HepG2 (cell line): ENCODE data around the gene NBEA. TPM values are rescaled to one million over a fixed set of nuclear protein-coding genes. Genes with fewer than 3 reads are reported as not detected.

Experiments used
- FOXM1 ChIP-seq: sonication (generic); formaldehyde crosslinking; IDR thresholded peaks from 2 replicates; pipeline ENCODE4 v1.5.0; 2020; ENCODE audit warnings: missing genetic modification reagents
- FOXP4 ChIP-seq: sonication (generic); formaldehyde crosslinking; IDR thresholded peaks from 2 replicates; pipeline ENCODE4 v1.4.0; 2020; ENCODE audit warnings: missing genetic modification reagents
- FUBP1 ChIP-seq: sonication (generic); formaldehyde crosslinking; IDR thresholded peaks from 2 replicates; pipeline ENCODE4 v1.5.1; 2020; ENCODE audit warnings: missing genetic modification reagents, mild to moderate bottlenecking, borderline replicate concordance
- HOXA5 ChIP-seq: sonication (generic); formaldehyde crosslinking; IDR thresholded peaks from 2 replicates; pipeline ENCODE4 v1.4.0; 2020; ENCODE audit warnings: missing genetic modification reagents
- MBD4 ChIP-seq: IDR thresholded peaks from 2 replicates; pipeline ENCODE4 v1.6.1; 2012; ENCODE audit warnings: low read length, inconsistent platforms, borderline replicate concordance
- POLR2A ChIP-seq, 2 experiments: IDR thresholded peaks; 2 replicates each; pipeline ENCODE4 v1.6.1; 2011; ENCODE audit warnings: low read depth in 2 of 2, low read length in 2 of 2, mild to moderate bottlenecking in 1 of 2, moderate library complexity in 1 of 2; ENCODE audit not compliant: insufficient read depth in 1 of 2
- SP5 ChIP-seq: IDR thresholded peaks from 2 replicates; pipeline ENCODE4 v1.6.1; 2016; ENCODE audit warnings: low read depth, borderline replicate concordance
- SPEN ChIP-seq: sonication (generic); formaldehyde crosslinking; IDR thresholded peaks from 2 replicates; pipeline ENCODE4 v1.5.1; 2020; ENCODE audit warnings: low read depth, mild to moderate bottlenecking, missing genetic modification reagents
- SRY ChIP-seq: sonication (generic); formaldehyde crosslinking; IDR thresholded peaks from 2 replicates; pipeline ENCODE4 v1.8.0; 2022; ENCODE audit warnings: mild to moderate bottlenecking, missing genetic modification reagents
- TAF1 ChIP-seq: sonication (generic); formaldehyde crosslinking; IDR thresholded peaks from 2 replicates; pipeline ENCODE4 v1.4.0; 2020; ENCODE audit warnings: missing genetic modification reagents
- ZBTB14 ChIP-seq: sonication (generic); formaldehyde crosslinking; IDR thresholded peaks from 2 replicates; pipeline ENCODE4 v1.4.0; 2020; ENCODE audit warnings: missing genetic modification reagents
- ZBTB2 ChIP-seq: sonication (generic); formaldehyde crosslinking; IDR thresholded peaks from 2 replicates; pipeline ENCODE4 v1.8.0; 2022; ENCODE audit warnings: low read depth, missing genetic modification reagents
- ZFP36L2 ChIP-seq: sonication (generic); formaldehyde crosslinking; IDR thresholded peaks from 2 replicates; pipeline ENCODE4 v1.4.0; 2020; ENCODE audit warnings: missing genetic modification reagents
- ZFY ChIP-seq: sonication (generic); formaldehyde crosslinking; IDR thresholded peaks from 2 replicates; pipeline ENCODE4 v1.4.0; 2020; ENCODE audit warnings: missing genetic modification reagents
- ZNF546 ChIP-seq: sonication (generic); formaldehyde crosslinking; conservative IDR thresholded peaks from 2 replicates; pipeline ENCODE4 v1.8.1; 2023; ENCODE audit warnings: mild to moderate bottlenecking, missing genetic modification reagents
- ZNF703 ChIP-seq: sonication (generic); formaldehyde crosslinking; IDR thresholded peaks from 2 replicates; pipeline ENCODE4 v1.5.1; 2020; ENCODE audit warnings: missing genetic modification reagents, mild to moderate bottlenecking, moderate library complexity, borderline replicate concordance
- ZNF710 ChIP-seq: sonication (generic); formaldehyde crosslinking; IDR thresholded peaks from 2 replicates; pipeline ENCODE4 v1.5.0; 2020; ENCODE audit warnings: mild to moderate bottlenecking, missing genetic modification reagents, borderline replicate concordance
- ZNF773 ChIP-seq: sonication (generic); formaldehyde crosslinking; IDR thresholded peaks from 2 replicates; pipeline ENCODE4 v1.4.0; 2020; ENCODE audit warnings: missing genetic modification reagents, borderline replicate concordance
- ZNF776 ChIP-seq: sonication (generic); formaldehyde crosslinking; IDR thresholded peaks from 2 replicates; pipeline ENCODE4 v1.4.0; 2020; ENCODE audit warnings: mild to moderate bottlenecking, missing genetic modification reagents
- ZNF782 ChIP-seq: sonication (generic); formaldehyde crosslinking; IDR thresholded peaks from 2 replicates; pipeline ENCODE4 v1.4.0; 2020; ENCODE audit warnings: missing genetic modification reagents, mild to moderate bottlenecking, borderline replicate concordance
- ZNF788 ChIP-seq: sonication (generic); formaldehyde crosslinking; IDR thresholded peaks from 2 replicates; pipeline ENCODE4 v1.5.0; 2020; ENCODE audit warnings: mild to moderate bottlenecking, missing genetic modification reagents, borderline replicate concordance
- polyA plus RNA-seq, 8 experiments: library from polyadenylated mRNA; depleted of rRNA in 3 of 8; stranded (reverse) in 7 of 8; unstranded in 1 of 8; fragments of >200 nt; fragmentation: Illumina TruSeq in 4 of 8; extraction: Trizol in 4 of 8; gene quantifications; 2 replicates each; pipeline versions ENCODE4 v1.2.1 to v1.2.3, GENCODE V29; 2011 to 2016; ENCODE audit warnings: low read depth in 4 of 8, missing spikeins in 1 of 8, mixed read lengths in 1 of 8; ENCODE audit not compliant: insufficient read depth in 1 of 8
- total RNA-seq, 5 experiments: library from RNA; depleted of rRNA; stranded (reverse); fragments of >200 nt; fragmentation: Illumina TruSeq; extraction: Trizol; gene quantifications; 2 replicates each; pipeline ENCODE4 v1.2.3, GENCODE V29; 2016; ENCODE audit warnings: low read depth in 1 of 5

NBEA gene
- total and polyA plus RNA-seq, 2 of the 13 experiments (the other 11 are each of a cell fraction or from before 2014, with no cell fraction given) = 2.7 to 2.8 TPM

- TF ChIP-seq SRY (CRISPR knock-in tag) = no peak; the same call in 1 of the 2 replicates
- TF ChIP-seq ZNF703 (CRISPR knock-in tag) = no peak
- peak; percentile 83 for TF ChIP-seq ZFY (CRISPR knock-in tag)
- TF ChIP-seq ZNF546 = no peak
- TF ChIP-seq ZNF782 = no peak
- no peak for TF ChIP-seq FOXP4 (CRISPR knock-in tag)
- TF ChIP-seq TAF1 (CRISPR knock-in tag) = peak; percentile 72; the same call in 1 of the 2 replicates
- no peak for TF ChIP-seq SP5 (CRISPR knock-in tag)
- TF ChIP-seq FOXM1 (CRISPR knock-in tag) = no peak
- peak; percentile 14; the same call in 1 of the 2 replicates for TF ChIP-seq ZNF776
- TF ChIP-seq ZNF788 = no peak; the same call in 1 of the 2 replicates
- peak in 1 of 2 experiments; percentile 68; a peak in 2 of 4 replicates for TF ChIP-seq POLR2A (IDR thresholded peaks at IDR 0.05; ENCODE audit: insufficient read depth in 1 of 2, low read depth in 2 of 2, low read length in 2 of 2)
- 0 out of 2 replicates have a peak, but pooled peaks have one; percentile 34 for TF ChIP-seq ZNF710 (CRISPR knock-in tag)
- TF ChIP-seq HOXA5 (CRISPR knock-in tag) = peak; percentile 62; the same call in 1 of the 2 replicates
- TF ChIP-seq MBD4 = no peak
- no peak for TF ChIP-seq ZNF773 (CRISPR knock-in tag)
- no peak for TF ChIP-seq ZFP36L2 (CRISPR knock-in tag)
- no peak for TF ChIP-seq ZBTB14 (CRISPR knock-in tag)
- TF ChIP-seq SPEN (CRISPR knock-in tag) = peak; percentile 59; the same call in 1 of the 2 replicates
- TF ChIP-seq FUBP1 (CRISPR knock-in tag) = no peak
- TF ChIP-seq ZBTB2 (CRISPR knock-in tag) = no peak
These were observed at the start of gene NBEA (continued) for GRCh38 chr13:34941835-34942731.
